ENCODE measurements around the gene SUN3. TPM values are rescaled to one million over a fixed set of nuclear protein-coding genes. Genes with fewer than 3 reads are reported as not detected.

The SUN3 gene
- total RNA-seq, 1 donor from 2014 or later: not detected

DNA sequence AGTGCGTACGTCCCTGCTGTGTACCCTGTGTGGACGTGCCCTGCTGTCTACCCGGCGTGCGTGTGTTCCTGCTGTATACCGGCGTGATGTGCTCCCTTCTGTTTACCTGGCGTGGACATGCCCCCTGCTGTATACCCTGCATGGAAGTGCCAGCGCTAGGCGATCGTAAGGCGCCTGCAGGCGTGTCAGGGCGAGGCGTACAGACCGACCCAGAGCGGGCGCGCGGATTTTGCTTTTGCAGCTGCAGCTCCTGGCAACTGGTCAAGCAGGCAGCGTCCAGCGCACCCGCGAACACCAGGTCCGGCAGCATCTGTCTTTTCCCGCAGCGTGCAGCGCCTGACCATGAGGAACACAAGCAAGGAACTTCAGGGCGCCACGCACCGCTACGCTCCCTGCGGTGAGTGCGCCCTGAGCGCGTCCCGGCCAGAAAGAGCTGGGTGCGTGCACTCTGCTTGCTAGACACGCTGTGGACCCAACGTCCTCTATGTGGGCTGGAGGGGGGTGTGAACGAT is 7.1 kb upstream of the SUN3 start:
- H3K4me3 Mint-ChIP-seq: peak overlapping the region; percentile 91
- no peaks in the 10 kb centered on the region for H3K9me3 Mint-ChIP-seq
- Histone ChIP-seq H3K9ac (no peak overlapping the region), H3K27ac (no peak overlapping the region), H3K9me3 (ENCODE audit: low read depth) (no peaks in the 10 kb centered on the region), H3F3A (ENCODE audit: low read depth) (no peaks in the 10 kb centered on the region), H3K4me1 (peaks cover 2% of the 10 kb centered on the region), H3K4me2 (peak overlapping the region; percentile 86), H3K4me3 (peak overlapping the region; percentile 63), H3K79me2 (ENCODE audit: low read depth) (no peaks in the 10 kb centered on the region), H2AFZ (replicated peaks) (peak overlapping the region; percentile 89), H4K20me1 (ENCODE audit: low read depth) (no peaks in the 10 kb centered on the region), H3K27me3 (peaks cover 66% of the 10 kb centered on the region), H3K36me3 (no peaks in the 10 kb centered on the region)
- DNase-seq (ENCODE audit: low spot score): peak; percentile 65
- peaks cover 6% of the 10 kb centered on the region for H3K4me1 Mint-ChIP-seq
- TF ChIP-seq, protein P1, sequence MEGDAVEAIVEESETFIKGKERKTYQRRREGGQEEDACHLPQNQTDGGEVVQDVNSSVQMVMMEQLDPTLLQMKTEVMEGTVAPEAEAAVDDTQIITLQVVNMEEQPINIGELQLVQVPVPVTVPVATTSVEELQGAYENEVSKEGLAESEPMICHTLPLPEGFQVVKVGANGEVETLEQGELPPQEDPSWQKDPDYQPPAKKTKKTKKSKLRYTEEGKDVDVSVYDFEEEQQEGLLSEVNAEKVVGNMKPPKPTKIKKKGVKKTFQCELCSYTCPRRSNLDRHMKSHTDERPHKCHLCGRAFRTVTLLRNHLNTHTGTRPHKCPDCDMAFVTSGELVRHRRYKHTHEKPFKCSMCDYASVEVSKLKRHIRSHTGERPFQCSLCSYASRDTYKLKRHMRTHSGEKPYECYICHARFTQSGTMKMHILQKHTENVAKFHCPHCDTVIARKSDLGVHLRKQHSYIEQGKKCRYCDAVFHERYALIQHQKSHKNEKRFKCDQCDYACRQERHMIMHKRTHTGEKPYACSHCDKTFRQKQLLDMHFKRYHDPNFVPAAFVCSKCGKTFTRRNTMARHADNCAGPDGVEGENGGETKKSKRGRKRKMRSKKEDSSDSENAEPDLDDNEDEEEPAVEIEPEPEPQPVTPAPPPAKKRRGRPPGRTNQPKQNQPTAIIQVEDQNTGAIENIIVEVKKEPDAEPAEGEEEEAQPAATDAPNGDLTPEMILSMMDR (IDR thresholded peaks at IDR 0.05): no peak
- peak; percentile 87 for TF ChIP-seq EZH2 (IDR thresholded peaks at IDR 0.05)
- peak; percentile 62 for TF ChIP-seq EZH2phosphoT487 (IDR thresholded peaks at IDR 0.05)
- H3K27me3 Mint-ChIP-seq (ENCODE audit: insufficient read depth, low read depth): peaks cover 23% of the 10 kb centered on the region
- no peak overlapping the region for H3K27ac Mint-ChIP-seq
- H3K36me3 Mint-ChIP-seq: no peaks in the 10 kb centered on the region

DNA sequence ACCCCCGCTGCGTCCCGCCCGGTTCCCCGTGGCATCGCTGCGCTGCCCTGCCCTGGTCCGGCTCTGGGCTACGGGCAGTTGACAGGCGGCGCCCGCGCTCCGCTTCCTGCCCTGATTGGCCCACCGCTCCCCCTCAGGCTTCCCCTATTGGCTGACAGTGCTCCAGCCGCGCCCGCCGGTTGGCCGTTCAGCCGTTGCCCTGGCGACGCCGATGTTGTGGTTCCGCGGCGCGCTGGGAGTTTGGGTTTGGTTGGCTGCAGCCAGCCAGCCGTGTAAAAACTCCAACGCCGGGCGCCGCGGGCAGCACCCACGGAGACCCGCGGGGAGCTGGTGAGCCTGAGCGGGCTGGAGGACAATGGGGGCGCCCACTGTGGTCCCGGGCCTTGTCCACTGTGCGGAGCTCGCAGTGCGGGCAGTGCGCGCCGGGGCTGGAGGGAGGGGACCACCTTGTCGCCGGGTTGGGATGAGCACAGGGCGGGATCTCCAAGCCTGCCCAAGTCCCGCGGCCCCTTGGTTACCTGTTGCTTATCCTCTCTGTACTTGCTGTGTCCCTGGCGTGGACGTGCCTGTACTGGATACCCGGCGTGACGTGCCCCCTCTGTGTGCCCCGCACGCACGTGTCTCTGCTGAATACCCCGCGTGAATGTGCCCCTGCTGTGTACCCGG is 6.5 kb upstream of the SUN3 start, which contains the start of gene C7orf57:
Gene C7orf57 (plus strand): TSS at position 243 of the 666 bp plus-strand sequence. CDS start 766 bp downstream, outside the sequence.
- Mint-ChIP-seq H3K27ac (no peak within 1 kb of the TSS), H3K9me3 (no peaks in the 10 kb centered on the region), H3K4me1 (peaks cover 6% of the 10 kb centered on the region), H3K4me3 (peak within 1 kb of the TSS; percentile 91), H3K36me3 (no peaks in the 10 kb centered on the region), H3K27me3 (ENCODE audit: insufficient read depth, low read depth) (peaks cover 23% of the 10 kb centered on the region)
- Histone ChIP-seq H3K36me3 (no peaks in the 10 kb centered on the region), H3K79me2 (ENCODE audit: low read depth) (no peaks in the 10 kb centered on the region), H3K9me3 (ENCODE audit: low read depth) (no peaks in the 10 kb centered on the region), H3K4me3 (peak within 1 kb of the TSS; percentile 63), H2AFZ (replicated peaks) (peak within 1 kb of the TSS; percentile 89), H3K9ac (no peak within 1 kb of the TSS), H3K4me2 (peak within 1 kb of the TSS; percentile 86), H3F3A (ENCODE audit: low read depth) (no peaks in the 10 kb centered on the region), H3K4me1 (peaks cover 2% of the 10 kb centered on the region), H3K27me3 (peaks cover 66% of the 10 kb centered on the region), H3K27ac (no peak within 1 kb of the TSS), H4K20me1 (ENCODE audit: low read depth) (no peaks in the 10 kb centered on the region)
- TF ChIP-seq EZH2 (IDR thresholded peaks at IDR 0.05) (no peak), EZH2phosphoT487 (IDR thresholded peaks at IDR 0.05) (no peak)
- TF ChIP-seq, protein P1 (IDR thresholded peaks at IDR 0.05): peak; percentile 16
- peak; percentile 95 for DNase-seq (ENCODE audit: low spot score)

DNA sequence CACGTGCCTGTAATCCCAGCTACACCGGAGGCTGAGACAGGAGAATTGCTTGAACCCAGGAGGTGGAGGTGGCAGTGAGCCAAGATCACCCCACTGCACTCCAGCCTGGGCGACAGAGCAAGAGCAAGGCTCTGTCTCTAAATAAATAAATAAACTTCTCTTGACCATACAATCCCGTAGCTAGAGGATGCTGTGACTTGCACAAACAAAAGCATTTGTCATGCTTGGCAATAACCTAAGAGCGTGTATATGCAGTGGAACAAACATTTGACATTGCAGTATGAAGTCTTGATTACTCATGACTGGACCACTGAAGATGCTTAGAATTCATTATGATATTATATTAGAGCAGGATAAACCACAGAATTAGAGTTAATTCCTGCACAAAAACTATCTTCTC is 5.0 kb upstream of the SUN3 start:
- H3K79me2 ChIP-seq (ENCODE audit: low read depth): no peaks in the 10 kb centered on the region
- peaks cover 66% of the 10 kb centered on the region for H3K27me3 ChIP-seq
- Mint-ChIP-seq H3K27me3 (ENCODE audit: insufficient read depth, low read depth) (peaks cover 23% of the 10 kb centered on the region), H3K4me3 (no peak overlapping the region), H3K9me3 (no peaks in the 10 kb centered on the region), H3K36me3 (no peaks in the 10 kb centered on the region), H3K27ac (no peak overlapping the region), H3K4me1 (peaks cover 6% of the 10 kb centered on the region)
- H3K9me3 ChIP-seq (ENCODE audit: low read depth): no peaks in the 10 kb centered on the region
- no peaks in the 10 kb centered on the region for H3K36me3 ChIP-seq
- peaks cover 2% of the 10 kb centered on the region for H3K4me1 ChIP-seq
- H3K4me2 ChIP-seq: no peak overlapping the region
- H2AFZ ChIP-seq (replicated peaks): no peak overlapping the region
- H3F3A ChIP-seq (ENCODE audit: low read depth): no peaks in the 10 kb centered on the region
- no peak overlapping the region for H3K27ac ChIP-seq
- H3K9ac ChIP-seq: no peak overlapping the region
- no peak overlapping the region for H3K4me3 ChIP-seq
- H4K20me1 ChIP-seq (ENCODE audit: low read depth): no peaks in the 10 kb centered on the region
- DNase-seq (ENCODE audit: low spot score): no peak
- TF ChIP-seq, protein P1 (IDR thresholded peaks at IDR 0.05): no peak
- no peak for TF ChIP-seq EZH2phosphoT487 (IDR thresholded peaks at IDR 0.05)
- no peak for TF ChIP-seq EZH2 (IDR thresholded peaks at IDR 0.05)

Measured in neural progenitor cell (in vitro differentiated cells).